ENCODE measurements around the gene DYNC2LI1.

DYNC2LI1 gene

GRCh38 chr2:43751476-43751990, 22.3 kb upstream of the DYNC2LI1 start:
- no peaks in the 10 kb centered on the region for H3K9me3 ChIP-seq
- H3K4me1 ChIP-seq = peaks cover 0 to 36% (median 0%) of the 10 kb centered on the region in 4 donors
- H3K27me3 ChIP-seq = no peaks in the 10 kb centered on the region
- no peak for TF ChIP-seq CTCF (IDR thresholded peaks at IDR 0.05)
- DNase-seq = no peak
- no peak overlapping the region for H3K4me3 ChIP-seq
- H3K27ac ChIP-seq = no peak overlapping the region
- H3K36me3 ChIP-seq = peaks cover 0 to 9% (median 0%) of the 10 kb centered on the region in 3 donors
- intact Hi-C loops (cut with DNase I; ENCODE audit: low total_unique reads) = no loop called here

GRCh38 chr2:43752302-43752701, 21.5 kb upstream of the DYNC2LI1 start:
- no peak for DNase-seq
- Histone ChIP-seq H3K9me3 (no peaks in the 10 kb centered on the region), H3K27me3 (no peaks in the 10 kb centered on the region), H3K4me1 (peaks cover 0 to 31% (median 0%) of the 10 kb centered on the region in 4 donors), H3K36me3 (peaks cover 0 to 9% (median 0%) of the 10 kb centered on the region in 3 donors), H3K4me3 (no peak overlapping the region), H3K27ac (no peak overlapping the region)
- TF ChIP-seq CTCF (IDR thresholded peaks at IDR 0.05) = no peak
- intact Hi-C loops (cut with DNase I; ENCODE audit: low total_unique reads) = no loop called here

- Histone ChIP-seq H3K4me3 (no peak overlapping the region), H3K27me3 (no peaks in the 10 kb centered on the region), H3K4me1 (peaks cover 0 to 25% (median 0%) of the 10 kb centered on the region in 4 donors), H3K9me3 (no peaks in the 10 kb centered on the region), H3K27ac (no peak overlapping the region), H3K36me3 (peaks cover 0 to 9% (median 0%) of the 10 kb centered on the region in 3 donors)
- intact Hi-C loops (cut with DNase I; ENCODE audit: low total_unique reads) = no loop called here
- TF ChIP-seq CTCF (IDR thresholded peaks at IDR 0.05) = no peak
- DNase-seq = no peak
These were observed 19.7 kb upstream of the DYNC2LI1 start for GRCh38 chr2:43754180-43754579.

- no peak for TF ChIP-seq CTCF (IDR thresholded peaks at IDR 0.05)
- H3K4me1 ChIP-seq = peaks cover 0 to 17% (median 0%) of the 10 kb centered on the region in 4 donors
- intact Hi-C loops (cut with DNase I; ENCODE audit: low total_unique reads) = no loop called here
- H3K4me3 ChIP-seq = no peak overlapping the region
- peaks cover 0 to 9% (median 3%) of the 10 kb centered on the region in 3 donors for H3K36me3 ChIP-seq
- peak overlapping the region; percentile 60 to 64 for H3K27ac ChIP-seq
- no peaks in the 10 kb centered on the region for H3K9me3 ChIP-seq
- DNase-seq = peak in 1 of 2 donors; percentile 74
- no peaks in the 10 kb centered on the region for H3K27me3 ChIP-seq
These were observed 15.1 kb upstream of the DYNC2LI1 start for GRCh38 chr2:43758739-43759138.

- Histone ChIP-seq H3K27me3 (no peaks in the 10 kb centered on the region), H3K4me1 (peaks cover 0 to 20% (median 0%) of the 10 kb centered on the region in 4 donors), H3K4me3 (no peak overlapping the region), H3K27ac (peak overlapping the region in 1 of 2 donors; percentile 60), H3K36me3 (peaks cover 0 to 9% (median 3%) of the 10 kb centered on the region in 3 donors), H3K9me3 (no peaks in the 10 kb centered on the region)
- intact Hi-C loops (cut with DNase I; ENCODE audit: low total_unique reads) = no loop called here
- DNase-seq = peak in 1 of 2 donors; percentile 30
- no peak for TF ChIP-seq CTCF (IDR thresholded peaks at IDR 0.05)
These were observed 14.6 kb upstream of the DYNC2LI1 start for GRCh38 chr2:43759195-43759594.

All from tibial artery (tissue), 4 donors.